Measurements from ENCODE around the gene SRD5A3. TPM values are rescaled to one million over a fixed set of nuclear protein-coding genes. Genes with fewer than 3 reads are reported as not detected.

SRD5A3 gene
- total RNA-seq, 1 experiment from 2014 or later: 7.3 TPM

DNA sequence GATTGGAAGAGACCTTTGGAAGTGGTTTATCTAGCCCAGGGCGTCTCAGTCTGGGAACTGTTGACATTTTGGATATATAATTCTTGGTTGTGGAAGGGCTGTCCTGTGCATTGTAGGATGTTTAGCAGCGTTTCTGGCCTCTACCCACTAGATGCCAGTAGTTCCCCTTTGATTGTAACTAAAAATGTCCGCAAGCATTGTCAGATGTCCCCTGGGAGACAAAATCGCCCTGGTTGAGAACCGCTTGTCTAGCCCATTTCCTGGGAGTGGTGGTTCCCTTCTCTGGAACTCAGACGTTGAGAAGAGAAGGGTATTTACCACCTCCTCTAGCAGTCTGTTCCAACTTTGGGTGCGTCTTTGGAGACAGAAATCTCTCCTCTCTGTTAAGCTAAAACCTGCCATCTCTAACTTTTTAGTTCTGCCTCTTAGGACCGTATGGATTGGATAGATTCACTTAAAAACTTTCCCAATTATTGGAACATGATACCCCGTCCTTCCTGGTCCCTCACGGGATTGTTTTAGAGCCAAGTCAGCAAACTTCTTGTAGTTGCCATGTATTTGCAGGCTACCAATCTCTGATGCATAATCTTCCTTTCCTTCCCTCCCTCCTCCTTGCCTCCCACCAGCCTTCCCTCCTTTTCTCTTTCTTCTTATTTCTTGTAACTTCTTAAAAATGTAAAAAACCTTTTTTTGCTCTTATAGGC, 63.6 kb downstream of the SRD5A3 start:
- no peaks in the 10 kb centered on the region for H3K4me1 ChIP-seq (replicated peaks; ENCODE audit: insufficient read depth)
- no peak for DNase-seq
- H3K4me3 ChIP-seq: no peak overlapping the region
- no peak for TF ChIP-seq EZH2 (IDR thresholded peaks at IDR 0.05; ENCODE audit: low read depth)
- TF ChIP-seq, protein P1, sequence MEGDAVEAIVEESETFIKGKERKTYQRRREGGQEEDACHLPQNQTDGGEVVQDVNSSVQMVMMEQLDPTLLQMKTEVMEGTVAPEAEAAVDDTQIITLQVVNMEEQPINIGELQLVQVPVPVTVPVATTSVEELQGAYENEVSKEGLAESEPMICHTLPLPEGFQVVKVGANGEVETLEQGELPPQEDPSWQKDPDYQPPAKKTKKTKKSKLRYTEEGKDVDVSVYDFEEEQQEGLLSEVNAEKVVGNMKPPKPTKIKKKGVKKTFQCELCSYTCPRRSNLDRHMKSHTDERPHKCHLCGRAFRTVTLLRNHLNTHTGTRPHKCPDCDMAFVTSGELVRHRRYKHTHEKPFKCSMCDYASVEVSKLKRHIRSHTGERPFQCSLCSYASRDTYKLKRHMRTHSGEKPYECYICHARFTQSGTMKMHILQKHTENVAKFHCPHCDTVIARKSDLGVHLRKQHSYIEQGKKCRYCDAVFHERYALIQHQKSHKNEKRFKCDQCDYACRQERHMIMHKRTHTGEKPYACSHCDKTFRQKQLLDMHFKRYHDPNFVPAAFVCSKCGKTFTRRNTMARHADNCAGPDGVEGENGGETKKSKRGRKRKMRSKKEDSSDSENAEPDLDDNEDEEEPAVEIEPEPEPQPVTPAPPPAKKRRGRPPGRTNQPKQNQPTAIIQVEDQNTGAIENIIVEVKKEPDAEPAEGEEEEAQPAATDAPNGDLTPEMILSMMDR (conservative IDR thresholded peaks at IDR 0.05): no peak
- no peak overlapping the region for H2AFZ ChIP-seq
- peaks cover 70% of the 10 kb centered on the region for H3K79me2 ChIP-seq (ENCODE audit: low read depth)
- H3K9me3 ChIP-seq (ENCODE audit: insufficient read depth, low read depth): no peaks in the 10 kb centered on the region
- H3K27me3 ChIP-seq (ENCODE audit: insufficient read depth, low read depth): no peaks in the 10 kb centered on the region
- no TSS peak for BruUV-seq (replicated peaks)
- CTCF ChIA-PET: no interaction called here
- H3K36me3 ChIP-seq (ENCODE audit: low read depth): no peaks in the 10 kb centered on the region
- intact Hi-C loops (cut with micrococcal nuclease; ENCODE audit: unreplicated experiment): no loop called here
- no peaks in the 10 kb centered on the region for H3K9me2 ChIP-seq (ENCODE audit: insufficient read depth)
- H4K20me1 ChIP-seq (ENCODE audit: insufficient read depth): peaks cover 21% of the 10 kb centered on the region
- no peak overlapping the region for H3K27ac ChIP-seq
- H3K4me2 ChIP-seq: no peak overlapping the region
- H3F3A ChIP-seq (ENCODE audit: insufficient read depth, low read depth): no peaks in the 10 kb centered on the region
- POLR2A ChIA-PET (ENCODE audit: unreplicated experiment): no interaction called here

DNA sequence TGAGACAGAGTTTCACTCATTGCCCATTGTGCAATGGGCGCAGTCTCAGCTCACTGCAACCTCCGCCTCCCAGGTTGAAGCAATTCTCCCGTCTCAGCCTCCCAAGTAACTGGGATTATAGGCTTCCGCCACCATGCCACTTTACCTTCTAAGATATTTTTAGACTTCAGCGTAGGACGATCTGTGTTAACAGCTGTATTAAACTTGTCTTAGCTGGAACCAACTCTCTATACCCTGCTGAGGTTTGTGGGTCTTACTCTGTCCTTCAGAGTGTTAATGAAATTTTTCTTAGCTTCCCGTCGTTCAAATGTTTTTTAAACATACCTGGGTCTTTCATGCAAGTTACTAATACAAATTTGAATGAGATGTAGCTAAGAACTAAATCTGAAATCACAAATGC, 64.4 kb downstream of the SRD5A3 start:
- Histone ChIP-seq H3F3A (ENCODE audit: insufficient read depth, low read depth) (no peaks in the 10 kb centered on the region), H3K9me3 (ENCODE audit: insufficient read depth, low read depth) (no peaks in the 10 kb centered on the region), H3K27ac (no peak overlapping the region), H3K4me3 (no peak overlapping the region), H3K9me2 (ENCODE audit: insufficient read depth) (no peaks in the 10 kb centered on the region), H3K4me1 (replicated peaks; ENCODE audit: insufficient read depth) (no peaks in the 10 kb centered on the region), H3K36me3 (ENCODE audit: low read depth) (no peaks in the 10 kb centered on the region), H4K20me1 (ENCODE audit: insufficient read depth) (peaks cover 21% of the 10 kb centered on the region), H3K79me2 (ENCODE audit: low read depth) (peaks cover 66% of the 10 kb centered on the region), H2AFZ (no peak overlapping the region), H3K27me3 (ENCODE audit: insufficient read depth, low read depth) (no peaks in the 10 kb centered on the region), H3K4me2 (no peak overlapping the region)
- TF ChIP-seq, protein P1 (conservative IDR thresholded peaks at IDR 0.05): no peak
- no peak for TF ChIP-seq EZH2 (IDR thresholded peaks at IDR 0.05; ENCODE audit: low read depth)
- intact Hi-C loops (cut with micrococcal nuclease; ENCODE audit: unreplicated experiment): no loop called here
- DNase-seq: no peak
- ChIA-PET CTCF (no interaction called here), POLR2A (ENCODE audit: unreplicated experiment) (no interaction called here)
- BruUV-seq (replicated peaks): no TSS peak

DNA sequence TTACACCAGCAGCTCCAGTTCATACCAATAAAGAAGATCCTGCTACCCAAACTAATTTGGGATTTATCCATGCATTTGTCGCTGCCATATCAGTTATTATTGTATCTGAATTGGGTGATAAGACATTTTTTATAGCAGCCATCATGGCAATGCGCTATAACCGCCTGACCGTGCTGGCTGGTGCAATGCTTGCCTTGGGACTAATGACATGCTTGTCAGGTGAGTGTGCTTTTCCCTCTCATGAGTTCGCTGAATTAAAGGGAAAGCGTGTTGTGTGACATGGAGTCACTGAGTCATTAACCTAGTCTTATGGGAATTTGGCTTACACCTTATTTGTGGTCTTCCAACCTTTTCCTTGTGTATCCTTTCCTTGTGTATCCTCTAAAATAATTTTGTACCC, 65.6 kb downstream of the SRD5A3 start:
- no peaks in the 10 kb centered on the region for H3F3A ChIP-seq (ENCODE audit: insufficient read depth, low read depth)
- CTCF ChIA-PET: no interaction called here
- DNase-seq: no peak
- no peaks in the 10 kb centered on the region for H3K9me3 ChIP-seq (ENCODE audit: insufficient read depth, low read depth)
- H3K27me3 ChIP-seq (ENCODE audit: insufficient read depth, low read depth): no peaks in the 10 kb centered on the region
- intact Hi-C loops (cut with micrococcal nuclease; ENCODE audit: unreplicated experiment): no loop called here
- POLR2A ChIA-PET (ENCODE audit: unreplicated experiment): no interaction called here
- no peak overlapping the region for H3K4me3 ChIP-seq
- H3K79me2 ChIP-seq (ENCODE audit: low read depth): peaks cover 54% of the 10 kb centered on the region
- H3K4me1 ChIP-seq (replicated peaks; ENCODE audit: insufficient read depth): no peaks in the 10 kb centered on the region
- peaks cover 21% of the 10 kb centered on the region for H4K20me1 ChIP-seq (ENCODE audit: insufficient read depth)
- H2AFZ ChIP-seq: no peak overlapping the region
- no peak overlapping the region for H3K4me2 ChIP-seq
- H3K27ac ChIP-seq: no peak overlapping the region
- BruUV-seq (replicated peaks): no TSS peak
- TF ChIP-seq EZH2 (IDR thresholded peaks at IDR 0.05; ENCODE audit: low read depth): no peak
- TF ChIP-seq, protein P1 (conservative IDR thresholded peaks at IDR 0.05): no peak
- H3K36me3 ChIP-seq (ENCODE audit: low read depth): 0 out of 2 replicates have a peak, but pooled peaks cover 2% of the 10 kb centered on the region
- no peaks in the 10 kb centered on the region for H3K9me2 ChIP-seq (ENCODE audit: insufficient read depth)
